SU-DHL-6 (cell line): ENCODE data around the gene TRIM60.

Source experiments
- EZH2phosphoT487 ChIP-seq: fragments of 200-600 bp; sonication (generic), shearing (Covaris generic); conservative IDR thresholded peaks from 2 replicates; pipeline ENCODE4 v1.6.1; 2018; ENCODE audit warnings: mild to moderate bottlenecking, antibody characterized with exemption, low read length, moderate library complexity, mixed read lengths
- TF ChIP-seq, protein P1 (sequence below): fragments of 200-600 bp; sonication (generic); IDR thresholded peaks from one replicate; pipeline ENCODE4 v1.5.1; 2017; ENCODE audit warnings: antibody characterized with exemption, mild to moderate bottlenecking, low read length, moderate library complexity; ENCODE audit not compliant: insufficient read depth, poor library complexity, severe bottlenecking

DNA sequence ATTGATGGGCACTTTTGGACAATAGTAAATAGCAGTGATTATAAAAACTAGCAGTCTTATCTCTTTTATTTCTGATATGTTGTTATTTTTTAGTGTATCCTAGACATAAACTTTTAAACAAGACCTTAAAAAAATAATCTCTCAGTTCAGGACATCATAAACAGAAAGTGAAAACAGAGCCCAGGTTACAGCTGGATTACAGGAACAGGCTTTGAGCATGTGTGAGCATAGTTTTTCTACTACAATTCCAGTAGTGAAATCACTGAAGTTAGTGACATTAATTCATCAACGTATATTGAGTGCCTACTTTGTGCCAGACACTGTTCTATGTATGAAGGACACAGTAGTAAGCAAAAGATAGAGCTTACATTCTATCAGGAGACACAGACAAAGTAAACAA, 38.8 kb downstream of the TRIM60 start:
- TF ChIP-seq, protein P1, sequence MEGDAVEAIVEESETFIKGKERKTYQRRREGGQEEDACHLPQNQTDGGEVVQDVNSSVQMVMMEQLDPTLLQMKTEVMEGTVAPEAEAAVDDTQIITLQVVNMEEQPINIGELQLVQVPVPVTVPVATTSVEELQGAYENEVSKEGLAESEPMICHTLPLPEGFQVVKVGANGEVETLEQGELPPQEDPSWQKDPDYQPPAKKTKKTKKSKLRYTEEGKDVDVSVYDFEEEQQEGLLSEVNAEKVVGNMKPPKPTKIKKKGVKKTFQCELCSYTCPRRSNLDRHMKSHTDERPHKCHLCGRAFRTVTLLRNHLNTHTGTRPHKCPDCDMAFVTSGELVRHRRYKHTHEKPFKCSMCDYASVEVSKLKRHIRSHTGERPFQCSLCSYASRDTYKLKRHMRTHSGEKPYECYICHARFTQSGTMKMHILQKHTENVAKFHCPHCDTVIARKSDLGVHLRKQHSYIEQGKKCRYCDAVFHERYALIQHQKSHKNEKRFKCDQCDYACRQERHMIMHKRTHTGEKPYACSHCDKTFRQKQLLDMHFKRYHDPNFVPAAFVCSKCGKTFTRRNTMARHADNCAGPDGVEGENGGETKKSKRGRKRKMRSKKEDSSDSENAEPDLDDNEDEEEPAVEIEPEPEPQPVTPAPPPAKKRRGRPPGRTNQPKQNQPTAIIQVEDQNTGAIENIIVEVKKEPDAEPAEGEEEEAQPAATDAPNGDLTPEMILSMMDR: no peak
- TF ChIP-seq EZH2phosphoT487: no peak
